Measurements from ENCODE around the gene MBOAT2. TPM values are rescaled to one million over a fixed set of nuclear protein-coding genes. Genes with fewer than 3 reads are reported as not detected.
A peak's percentile ranks its signal among the peaks of the same experiment; 100 is the strongest.

Gene MBOAT2
- total and polyA plus RNA-seq, 2 experiments from 2014 or later: 87.4 to 103 TPM

- peaks cover 100% of the 10 kb centered on the region for H3K79me2 ChIP-seq (ENCODE audit: insufficient read depth)
- no peak overlapping the region for H3K27ac ChIP-seq
- DNase-seq: no peak
- no peak for TF ChIP-seq EZH2phosphoT487 (IDR thresholded peaks at IDR 0.05; ENCODE audit: insufficient read depth, low read depth)
- TF ChIP-seq EZH2 (IDR thresholded peaks at IDR 0.05; ENCODE audit: insufficient read depth, poor library complexity, severe bottlenecking): no peak
- no peaks in the 10 kb centered on the region for H3K9me2 ChIP-seq (ENCODE audit: insufficient read depth)
- H3K9ac ChIP-seq: no peak overlapping the region
- H3K36me3 ChIP-seq (ENCODE audit: low read depth): no peaks in the 10 kb centered on the region
- H3K4me3 ChIP-seq: no peak overlapping the region
- peaks cover 8% of the 10 kb centered on the region; the same call in 1 of the 2 replicates for H3K4me1 ChIP-seq (ENCODE audit: insufficient read depth)
- no peak overlapping the region for H2AFZ ChIP-seq
- no peaks in the 10 kb centered on the region for H3F3A ChIP-seq (ENCODE audit: insufficient read depth)
- H4K20me1 ChIP-seq (ENCODE audit: insufficient read depth): peaks cover 11% of the 10 kb centered on the region; the same call in 1 of the 2 replicates
- no peaks in the 10 kb centered on the region for H3K9me3 ChIP-seq (ENCODE audit: low read depth)
- H3K4me2 ChIP-seq (ENCODE audit: unreplicated experiment): no peak overlapping the region
- in situ Hi-C loops (cut with MboI): no loop called here
- 93 to 96% methylated on average over 2 of the region's 2 CpGs for WGBS, 2 experiments (ENCODE audit: low coverage in 1 of 2, low lambda C conversion rate in 2 of 2, missing lambda C conversion rate in 2 of 2)
- no peaks in the 10 kb centered on the region for H3K27me3 ChIP-seq (replicated peaks; ENCODE audit: insufficient read depth)
Observed at GRCh38 chr2:8831516-8831915, 172.0 kb downstream of the MBOAT2 start.

DNA sequence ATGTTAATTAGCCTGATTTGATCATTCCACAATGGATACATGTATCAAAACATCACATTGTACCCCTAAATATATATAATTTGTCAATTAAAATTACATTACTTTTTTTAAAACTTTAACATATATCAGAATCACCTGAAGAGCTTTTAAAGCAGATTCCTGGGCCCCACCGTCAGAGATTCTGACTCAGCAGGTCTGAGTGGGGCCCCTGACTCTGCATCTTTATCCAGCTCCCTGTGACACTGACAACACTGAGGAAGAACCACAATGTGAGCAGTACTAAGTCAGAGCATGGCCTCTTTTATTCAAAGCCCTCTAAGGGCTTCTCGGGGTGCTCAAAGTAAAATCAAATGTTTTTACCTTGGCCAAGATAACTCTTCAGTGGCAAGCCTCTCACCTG is 175.8 kb downstream of the MBOAT2 start:
- Histone ChIP-seq H4K20me1 (ENCODE audit: insufficient read depth) (peaks cover 5% of the 10 kb centered on the region; the same call in 1 of the 2 replicates), H3K27ac (no peak overlapping the region)
- 73 to 74% methylated on average over 2 of the region's 2 CpGs for WGBS, 2 experiments (ENCODE audit: low coverage in 1 of 2, low lambda C conversion rate in 2 of 2, missing lambda C conversion rate in 2 of 2)

GRCh38 chr2:8822218-8822617 is 181.3 kb downstream of the MBOAT2 start:
- H3K4me1 ChIP-seq (ENCODE audit: insufficient read depth): peaks cover 20% of the 10 kb centered on the region
- DNase-seq: peak; percentile 20
- H3K27ac ChIP-seq: no peak overlapping the region
- H3F3A ChIP-seq (ENCODE audit: insufficient read depth): 0 out of 2 replicates have a peak, but pooled peaks cover 9% of the 10 kb centered on the region
- no peaks in the 10 kb centered on the region for H4K20me1 ChIP-seq (ENCODE audit: insufficient read depth)
- no peak overlapping the region for H3K4me3 ChIP-seq
- in situ Hi-C loops (cut with MboI): no loop called here
- H3K4me2 ChIP-seq (ENCODE audit: unreplicated experiment): no peak overlapping the region
- TF ChIP-seq EZH2phosphoT487 (IDR thresholded peaks at IDR 0.05; ENCODE audit: insufficient read depth, low read depth) (no peak), EZH2 (IDR thresholded peaks at IDR 0.05; ENCODE audit: insufficient read depth, poor library complexity, severe bottlenecking) (no peak)
- H2AFZ ChIP-seq: no peak overlapping the region
- no peak overlapping the region for H3K9ac ChIP-seq
- WGBS, 2 experiments (ENCODE audit: low coverage in 1 of 2, low lambda C conversion rate in 2 of 2, missing lambda C conversion rate in 2 of 2): 89 to 95% methylated on average over 4 of the region's 4 CpGs
- H3K27me3 ChIP-seq (replicated peaks; ENCODE audit: insufficient read depth): no peaks in the 10 kb centered on the region
- peaks cover 27% of the 10 kb centered on the region for H3K79me2 ChIP-seq (ENCODE audit: insufficient read depth)
- H3K36me3 ChIP-seq (ENCODE audit: low read depth): peaks cover 6% of the 10 kb centered on the region
- no peaks in the 10 kb centered on the region for H3K9me3 ChIP-seq (ENCODE audit: low read depth)
- no peaks in the 10 kb centered on the region for H3K9me2 ChIP-seq (ENCODE audit: insufficient read depth)

More for the DNA sequence above, 175.8 kb downstream of the MBOAT2 start:
- peaks cover 6% of the 10 kb centered on the region for H3K36me3 ChIP-seq (ENCODE audit: low read depth)
- H3K4me1 ChIP-seq (ENCODE audit: insufficient read depth): no peaks in the 10 kb centered on the region
- no peaks in the 10 kb centered on the region for H3K27me3 ChIP-seq (replicated peaks; ENCODE audit: insufficient read depth)
- H3K4me3 ChIP-seq: no peak overlapping the region
- peaks cover 62% of the 10 kb centered on the region for H3K79me2 ChIP-seq (ENCODE audit: insufficient read depth)
- H2AFZ ChIP-seq: no peak overlapping the region
- no peak overlapping the region for H3K9ac ChIP-seq
- no peak overlapping the region for H3K4me2 ChIP-seq (ENCODE audit: unreplicated experiment)
- no peak for TF ChIP-seq EZH2 (IDR thresholded peaks at IDR 0.05; ENCODE audit: insufficient read depth, poor library complexity, severe bottlenecking)
- in situ Hi-C loops (cut with MboI): no loop called here
- no peak for DNase-seq
- no peaks in the 10 kb centered on the region for H3F3A ChIP-seq (ENCODE audit: insufficient read depth)
- H3K9me3 ChIP-seq (ENCODE audit: low read depth): no peaks in the 10 kb centered on the region
- no peaks in the 10 kb centered on the region for H3K9me2 ChIP-seq (ENCODE audit: insufficient read depth)

DNA sequence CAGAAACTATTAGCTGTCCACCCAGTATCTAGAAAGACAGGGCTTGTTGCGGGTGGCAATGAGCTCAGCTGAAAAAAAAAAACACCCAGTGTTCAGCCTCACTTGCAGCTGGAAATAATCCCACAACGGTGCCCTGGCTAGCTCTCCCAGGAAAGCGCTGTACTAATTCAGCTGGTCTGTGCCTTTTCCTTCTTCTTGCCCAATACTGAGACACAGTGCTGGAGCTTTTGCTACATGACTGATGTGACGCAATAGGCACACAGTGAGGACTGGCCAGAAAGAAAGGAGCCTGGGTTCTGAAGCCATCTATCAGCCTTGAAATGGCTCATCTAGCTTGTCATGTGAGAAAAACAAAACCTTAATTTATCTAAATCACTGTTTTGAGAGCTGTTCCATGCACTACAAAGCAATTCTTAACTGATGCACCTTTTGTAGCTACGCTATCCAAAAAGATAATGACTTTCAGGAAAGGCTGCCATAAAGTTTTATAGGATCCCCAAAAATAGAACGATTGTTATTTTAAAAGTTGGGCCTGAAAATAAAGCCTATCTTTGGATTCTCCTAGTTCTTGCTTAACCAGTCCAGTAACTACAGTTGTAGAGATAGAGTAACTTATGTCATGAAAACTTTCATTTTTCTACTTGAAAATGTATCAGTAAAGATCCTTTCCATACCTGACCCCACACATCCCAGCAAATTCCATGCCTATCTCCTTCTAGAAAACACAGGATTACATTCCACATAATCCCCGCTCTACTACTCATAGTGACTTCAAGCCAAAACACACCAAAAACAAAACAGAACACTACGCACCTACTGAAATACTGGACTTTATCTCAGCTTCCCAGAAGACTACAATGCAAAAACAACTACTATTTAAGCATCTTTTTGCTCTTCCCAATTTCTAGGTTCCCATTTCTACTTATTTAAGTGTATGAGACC is 181.9 kb downstream of the MBOAT2 start:
- Histone ChIP-seq H3K4me3 (no peak overlapping the region), H3K9me3 (ENCODE audit: low read depth) (no peaks in the 10 kb centered on the region), H3K27ac (peak overlapping the region; percentile 33; the same call in 1 of the 2 replicates), H4K20me1 (ENCODE audit: insufficient read depth) (no peaks in the 10 kb centered on the region), H3K79me2 (ENCODE audit: insufficient read depth) (peaks cover 20% of the 10 kb centered on the region), H3F3A (ENCODE audit: insufficient read depth) (0 out of 2 replicates have a peak, but pooled peaks cover 9% of the 10 kb centered on the region), H3K4me1 (ENCODE audit: insufficient read depth) (peaks cover 20% of the 10 kb centered on the region), H3K9ac (no peak overlapping the region), H3K27me3 (replicated peaks; ENCODE audit: insufficient read depth) (no peaks in the 10 kb centered on the region), H3K4me2 (ENCODE audit: unreplicated experiment) (no peak overlapping the region), H3K9me2 (ENCODE audit: insufficient read depth) (no peaks in the 10 kb centered on the region), H2AFZ (no peak overlapping the region), H3K36me3 (ENCODE audit: low read depth) (peaks cover 10% of the 10 kb centered on the region)
- in situ Hi-C loops (cut with MboI): no loop called here
- 57 to 58% methylated on average over 8 of the region's 8 CpGs for WGBS, 2 experiments (ENCODE audit: low coverage in 1 of 2, low lambda C conversion rate in 2 of 2, missing lambda C conversion rate in 2 of 2)
- DNase-seq: peak; percentile 83
- TF ChIP-seq EZH2phosphoT487 (IDR thresholded peaks at IDR 0.05; ENCODE audit: insufficient read depth, low read depth): no peak
- TF ChIP-seq EZH2 (IDR thresholded peaks at IDR 0.05; ENCODE audit: insufficient read depth, poor library complexity, severe bottlenecking): no peak
